OCI-M1 (cell line): ENCODE measurements around the gene BBX.
A peak's percentile ranks its signal among the peaks of the same experiment; 100 is the strongest.
"Not testable (repeated sequence)": the region's sequence is repeated elsewhere in the genome, so short reads cannot be mapped to it uniquely, and the experiment has no call there.

ENCODE experiments used
- DNase-seq: peaks from one replicate; lab custom pipeline; 2025; lab: John Stamatoyannopoulos, UW

BBX gene

DNA sequence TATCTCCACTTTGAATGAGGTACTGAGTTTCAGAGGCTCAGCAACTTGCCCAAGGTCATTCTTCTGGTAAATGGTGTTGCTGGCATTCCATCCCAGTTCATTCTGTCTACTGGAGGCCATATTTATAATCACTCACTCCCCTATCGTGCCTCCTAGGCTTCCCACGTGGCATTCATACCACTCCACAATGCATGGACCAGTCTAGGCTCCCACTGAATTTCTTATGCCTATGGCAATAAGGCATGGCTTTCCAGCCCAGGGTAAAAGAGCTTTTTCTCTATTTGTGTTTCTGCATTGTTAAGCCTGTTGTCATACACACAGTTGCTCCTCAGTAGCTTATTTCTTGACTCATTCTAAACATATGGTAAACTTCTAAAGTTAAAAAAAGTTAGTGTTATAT is 19.9 kb downstream of the BBX start:
- DNase-seq, result no peak

GRCh38 chr3:107543666-107544065 is 20.9 kb downstream of the BBX start:
- peak; percentile 39 for DNase-seq

DNA sequence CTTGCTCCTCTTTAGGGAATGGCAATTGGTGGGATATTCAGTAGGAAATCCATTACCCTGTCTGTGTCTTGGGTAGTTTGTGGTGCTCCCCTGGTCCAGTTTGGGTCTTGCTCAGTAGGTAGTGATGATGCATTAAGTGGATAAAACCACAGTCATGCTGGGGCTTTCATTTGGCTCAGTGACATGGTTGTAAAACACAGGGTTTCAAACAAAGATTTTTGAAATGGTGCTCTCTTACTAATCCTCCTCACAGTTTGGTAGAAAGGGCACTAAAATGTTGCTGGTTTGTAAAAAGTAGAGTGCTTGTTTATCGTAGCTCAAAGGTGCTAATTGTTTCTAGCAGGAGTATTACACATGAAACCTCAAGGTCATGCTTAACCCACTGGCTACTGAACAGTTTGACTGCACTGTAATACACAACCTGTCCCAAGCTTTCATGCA is 22.9 kb downstream of the BBX start:
- DNase-seq, result no peak

DNA sequence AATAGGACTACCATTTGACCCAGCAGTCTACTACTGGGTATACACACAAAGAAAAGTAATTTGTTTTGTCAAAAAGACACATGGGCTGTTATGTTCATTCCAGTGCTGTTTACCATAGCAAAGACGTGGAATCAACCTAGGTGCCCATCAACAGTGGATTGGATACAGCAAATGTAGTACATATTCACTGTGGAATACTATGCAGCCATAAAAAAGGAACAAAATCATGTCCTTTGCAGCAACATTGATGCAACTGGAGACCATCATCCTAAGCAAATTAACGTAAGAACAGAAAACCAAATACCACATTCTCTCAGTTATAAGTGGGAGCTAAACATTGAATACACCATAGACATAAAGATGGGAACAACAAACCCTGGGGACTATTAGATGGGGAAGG is 25.8 kb downstream of the BBX start:
- no peak for DNase-seq

GRCh38 chr3:107555359-107555758 is 32.6 kb downstream of the BBX start:
- no peak for DNase-seq

DNA sequence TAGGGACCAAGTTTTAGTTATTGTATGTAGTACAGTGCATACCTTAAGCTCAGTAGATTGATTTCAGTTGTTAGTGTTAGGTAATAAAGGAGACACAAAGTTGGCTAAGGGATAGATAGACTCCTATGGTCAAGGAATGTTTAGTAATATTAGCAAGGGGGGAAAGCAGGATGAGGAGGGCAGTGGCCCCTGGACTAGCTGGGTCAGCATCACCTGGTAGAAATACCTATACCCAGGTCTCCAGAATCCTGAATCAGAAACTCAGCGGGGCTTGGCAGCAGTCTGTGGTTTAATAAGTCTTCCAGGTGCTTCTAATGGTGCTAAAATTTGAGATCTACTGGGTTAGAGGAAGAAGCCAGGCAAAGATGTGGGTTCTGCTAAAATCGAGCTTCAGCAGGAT is 35.0 kb downstream of the BBX start:
- DNase-seq, result no peak

- DNase-seq, result no peak
Observed at GRCh38 chr3:107560166-107560565, 37.4 kb downstream of the BBX start.

DNA sequence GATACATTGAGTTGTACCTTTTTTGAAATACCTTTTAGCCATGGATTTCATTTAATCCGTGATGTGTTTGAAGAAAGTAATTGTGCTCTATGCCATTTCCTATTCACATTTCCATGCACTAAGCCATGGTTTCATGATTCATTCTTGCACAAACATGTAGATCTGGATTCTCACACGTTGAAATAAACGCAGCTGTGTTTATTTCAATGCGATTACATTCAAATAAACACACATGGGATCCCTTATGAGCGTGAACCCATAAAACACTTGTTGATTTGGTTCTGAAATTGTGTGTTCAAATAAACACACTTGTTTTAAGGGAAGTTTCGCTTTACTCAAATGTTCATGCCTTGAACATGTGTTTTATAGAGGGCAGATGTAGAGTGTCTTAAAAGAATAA is 39.2 kb downstream of the BBX start:
- no peak for DNase-seq

DNA sequence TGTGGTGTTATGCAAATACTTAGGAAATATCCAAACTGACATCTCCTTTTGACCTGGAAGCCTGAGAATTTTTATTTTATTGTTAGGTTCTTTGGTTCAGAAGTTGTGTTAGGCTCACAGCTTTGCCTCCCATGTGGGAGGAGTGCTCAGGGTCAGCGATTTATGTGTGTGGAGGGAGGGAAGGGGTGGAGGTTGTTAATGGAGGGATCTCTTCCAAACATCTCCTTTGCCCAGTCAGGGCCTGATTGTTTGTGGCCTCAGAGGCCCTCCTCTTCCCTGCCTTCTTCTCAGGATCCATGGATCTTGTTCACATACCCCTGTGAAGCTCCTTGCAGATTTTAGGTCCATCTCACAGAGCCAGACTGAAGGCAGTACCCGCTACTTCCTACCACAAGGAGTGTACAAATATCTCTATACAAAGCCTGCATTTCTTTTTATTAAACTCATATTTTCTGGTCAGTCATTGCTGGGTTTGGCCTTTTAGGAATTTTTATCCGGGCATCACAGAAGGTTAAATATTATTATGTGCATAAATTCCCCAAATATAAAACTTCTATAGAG is 40.3 kb downstream of the BBX start:
- DNase-seq, result peak; percentile 13

GRCh38 chr3:107565244-107565643 is 42.5 kb downstream of the BBX start:
- not testable (repeated sequence) for DNase-seq

DNA sequence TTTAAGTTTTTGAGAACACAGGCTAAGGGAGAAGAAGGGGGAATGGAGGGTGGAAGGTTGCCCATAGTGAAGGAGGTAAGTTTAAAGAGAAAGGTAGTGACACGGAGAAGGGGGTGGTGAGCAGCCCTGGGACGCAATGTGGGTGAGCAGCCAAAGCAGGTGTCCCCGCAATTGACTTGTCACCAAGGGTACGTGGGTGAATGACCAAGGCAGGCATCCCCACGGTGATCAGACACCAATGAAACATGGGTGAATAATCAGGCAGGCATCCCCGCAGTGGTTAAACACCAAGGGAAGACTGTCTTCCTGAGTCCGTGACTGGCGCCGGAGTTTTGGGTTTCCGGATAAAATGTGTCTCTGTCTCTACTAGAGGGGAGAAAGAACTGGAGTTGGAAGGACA is 48.3 kb downstream of the BBX start:
- DNase-seq, result not testable (repeated sequence)

DNA sequence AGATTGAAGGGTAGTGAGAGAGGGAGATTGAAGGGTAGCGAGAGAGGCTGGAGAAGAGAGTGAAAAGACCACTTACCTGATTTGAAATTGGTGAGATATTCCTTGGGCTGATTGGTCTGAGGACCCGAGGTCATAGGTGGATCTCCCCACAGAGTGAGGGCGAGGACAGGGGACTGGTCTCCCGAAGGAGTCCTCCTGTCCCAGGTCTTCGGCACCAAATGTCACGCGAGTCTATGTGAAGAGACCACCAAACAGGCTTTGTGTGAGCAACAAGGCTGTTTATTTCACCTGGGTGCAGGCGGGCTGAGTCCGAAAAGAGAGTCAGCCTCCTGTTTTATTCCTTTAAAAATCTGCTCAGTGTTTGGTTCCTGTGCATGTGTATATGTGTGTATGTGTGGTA is 48.7 kb downstream of the BBX start:
- not testable (repeated sequence) for DNase-seq

DNA sequence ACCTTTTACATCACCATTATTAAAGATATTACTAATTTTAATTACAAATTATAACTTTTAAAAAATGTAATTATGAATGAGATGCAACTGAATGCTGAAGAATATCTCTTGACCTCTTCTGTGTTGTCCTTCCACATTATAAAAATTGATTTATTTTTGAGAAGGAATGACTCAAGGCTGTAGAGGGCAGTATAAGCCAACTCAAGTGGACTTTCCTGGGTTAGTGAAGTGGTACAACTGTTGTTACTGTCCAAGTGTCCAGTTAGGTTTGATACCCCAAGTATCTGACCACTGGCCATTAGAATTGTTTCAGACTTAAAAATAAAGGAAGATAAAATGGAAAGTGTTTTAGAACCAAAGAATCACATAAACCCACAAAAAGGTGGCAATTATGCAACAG is 51.9 kb downstream of the BBX start:
- peak; percentile 71 for DNase-seq

DNA sequence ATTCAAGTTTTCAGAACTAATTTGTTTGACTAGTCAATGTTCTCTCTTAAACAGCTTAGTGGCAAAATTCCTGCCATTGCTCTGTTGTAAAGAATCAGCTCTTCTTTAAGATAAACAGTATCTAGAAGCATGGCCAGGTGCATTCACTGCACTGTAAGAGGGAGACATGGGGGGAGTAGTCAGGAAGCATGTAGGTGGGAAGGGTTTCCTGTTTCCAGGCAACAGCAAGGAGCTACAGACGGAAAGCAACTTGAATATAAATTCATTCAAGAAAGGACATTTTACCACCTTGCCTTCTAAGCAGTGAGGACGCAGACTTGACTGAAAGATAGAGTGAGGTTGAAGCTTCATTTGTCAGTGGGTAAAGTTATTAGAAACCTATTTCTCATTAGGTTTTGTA is 55.3 kb downstream of the BBX start:
- no peak for DNase-seq

DNA sequence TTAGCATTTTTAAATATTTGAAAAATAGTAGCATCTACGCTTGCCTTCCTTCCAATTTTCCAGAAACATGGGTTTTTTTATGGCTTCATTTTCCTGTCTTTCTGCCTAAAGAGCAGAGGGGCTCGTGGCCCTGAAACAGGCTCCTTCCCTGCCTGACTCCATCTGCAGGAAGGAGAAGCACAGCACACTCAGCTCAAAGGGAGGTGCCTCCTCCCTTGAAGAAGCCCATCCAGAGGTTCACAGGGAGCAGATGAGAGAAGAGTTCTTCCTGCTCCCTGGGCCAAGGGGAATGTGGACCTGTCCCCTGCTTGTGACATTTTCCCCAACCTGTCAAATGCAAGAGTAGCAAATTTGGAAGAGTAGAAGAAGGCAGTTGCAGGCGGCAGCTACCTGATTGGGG is 55.8 kb downstream of the BBX start:
- no peak for DNase-seq

DNA sequence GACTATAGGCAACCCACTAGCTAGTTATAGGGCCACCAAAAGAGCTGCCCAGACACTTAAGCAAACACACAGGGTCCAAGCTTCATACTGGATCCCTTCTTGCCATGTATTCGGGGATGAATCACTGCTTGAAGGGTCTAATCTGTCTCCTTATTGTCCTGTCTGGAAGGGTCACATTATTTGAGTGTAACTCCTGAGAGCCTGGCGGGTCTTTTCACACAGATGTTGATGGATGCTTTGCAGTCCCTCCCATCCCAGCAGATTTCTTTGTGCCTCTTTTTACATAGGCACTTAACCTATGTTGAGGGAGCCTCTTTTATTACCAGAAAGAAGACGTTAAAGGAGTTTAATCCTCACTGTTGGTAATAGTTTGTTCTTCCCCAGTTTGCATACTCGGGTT is 56.6 kb downstream of the BBX start:
- no peak for DNase-seq

GRCh38 chr3:107581230-107581629 is 58.5 kb downstream of the BBX start:
- DNase-seq, result no peak

DNA sequence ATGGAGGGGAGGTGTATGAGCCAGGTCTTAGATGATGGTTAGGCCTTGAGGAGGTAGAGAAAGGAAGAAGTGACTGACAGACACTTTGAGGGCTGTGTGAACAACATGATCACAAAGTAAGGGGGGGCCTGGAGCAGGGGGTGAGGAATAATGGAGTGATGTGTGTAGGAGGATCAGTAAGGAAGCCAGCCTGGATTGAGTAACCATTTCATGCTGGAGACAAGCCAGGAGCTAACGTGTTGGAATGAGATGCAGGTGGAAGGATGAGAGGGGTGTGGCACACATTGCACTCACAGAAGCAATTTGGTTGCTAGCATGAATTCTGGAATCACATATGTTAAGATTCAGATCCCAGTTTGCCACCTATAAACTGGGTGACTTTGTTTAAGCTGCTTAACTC is 65.5 kb downstream of the BBX start:
- DNase-seq, result no peak

GRCh38 chr3:107589454-107589853 is 66.7 kb downstream of the BBX start:
- DNase-seq, result no peak

- DNase-seq, result no peak
Observed at GRCh38 chr3:107590786-107591185, 68.0 kb downstream of the BBX start.

- no peak for DNase-seq
Observed at GRCh38 chr3:107592073-107592472, 69.3 kb downstream of the BBX start.

DNA sequence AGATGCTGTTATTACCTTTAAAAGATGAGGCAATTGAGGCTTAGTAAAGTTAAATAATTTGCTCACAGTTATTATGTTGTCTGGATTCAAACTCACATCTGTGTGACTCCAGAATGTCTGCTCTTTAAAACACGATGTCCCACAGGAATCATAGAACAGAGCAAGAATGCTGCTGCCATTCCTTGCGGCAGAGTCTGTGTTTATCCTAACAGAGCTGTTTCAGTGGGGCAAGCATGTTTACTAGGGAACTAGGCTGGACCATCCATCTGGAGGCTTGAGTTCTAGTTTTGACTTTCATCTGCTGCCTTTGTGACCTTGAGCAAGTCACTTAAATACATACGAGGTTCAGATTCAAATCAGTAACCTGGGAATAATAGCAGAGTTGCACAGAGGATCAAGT is 72.1 kb downstream of the BBX start:
- DNase-seq, result no peak

DNA sequence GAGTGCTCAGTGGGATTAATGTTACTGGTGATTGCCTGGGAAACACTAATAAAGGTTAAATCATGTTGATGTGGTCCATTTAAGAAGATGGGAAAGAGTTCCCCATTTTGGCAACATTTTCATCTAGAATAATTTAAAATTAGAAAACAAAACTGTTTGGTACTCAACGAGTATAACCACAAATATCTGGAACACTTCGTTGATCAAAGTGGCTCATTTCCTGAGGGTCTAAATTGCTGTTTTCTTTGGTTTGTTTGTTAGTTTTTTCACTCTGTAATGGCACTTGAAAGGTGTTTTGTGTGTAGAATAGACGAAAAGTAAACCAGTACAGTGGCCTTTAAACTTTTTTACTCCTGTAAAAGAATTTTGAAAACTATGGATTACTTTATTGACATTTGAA is 73.9 kb downstream of the BBX start:
- DNase-seq, result no peak

DNA sequence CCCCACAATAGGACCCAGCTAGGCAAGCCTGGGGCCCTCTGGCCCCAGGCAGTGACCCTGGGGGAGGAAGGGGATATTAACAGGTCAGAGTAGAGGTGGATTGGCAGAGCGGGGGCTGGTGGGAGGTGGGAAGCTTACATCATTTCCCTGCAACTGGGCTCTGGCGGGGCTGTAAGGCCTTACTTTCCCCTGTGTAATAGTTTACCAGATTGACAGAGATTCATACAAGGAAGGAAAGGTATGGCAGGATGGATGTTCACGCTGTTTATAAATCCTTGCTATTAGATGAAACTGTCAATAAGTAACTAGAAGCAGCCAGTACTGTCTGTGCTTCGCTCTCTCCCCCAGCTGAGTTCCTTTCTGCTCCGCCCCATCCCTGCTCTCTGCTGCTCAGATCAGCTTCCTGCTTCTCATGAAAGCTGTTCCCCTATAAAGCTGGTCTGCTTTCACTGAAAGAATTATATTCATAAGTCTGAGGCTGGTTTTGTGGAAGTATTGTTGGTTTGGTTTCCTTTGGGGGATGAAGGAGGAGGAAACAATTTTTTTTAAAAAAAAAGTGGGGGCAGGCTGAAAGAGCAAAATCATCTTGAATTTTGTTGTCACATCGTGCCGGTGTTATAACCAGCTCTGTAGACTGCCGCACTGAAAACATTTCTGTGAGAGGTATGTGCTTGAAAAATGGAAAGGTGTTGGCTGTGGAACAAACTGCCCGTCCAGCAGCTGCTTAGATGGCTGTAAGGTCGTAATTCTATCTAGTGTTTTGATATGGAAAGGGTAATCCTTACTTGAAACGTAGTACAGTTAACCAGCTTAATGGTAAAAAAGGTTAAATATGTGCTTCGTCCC is 76.4 kb downstream of the BBX start:
- peak; percentile 70 for DNase-seq
